ENCODE measurements around the gene FBXO44. TPM values are rescaled to one million over a fixed set of nuclear protein-coding genes. Genes with fewer than 3 reads are reported as not detected.

The FBXO44 gene
- polyA plus RNA-seq, 1 donor from 2014 or later = 119 TPM

DNA sequence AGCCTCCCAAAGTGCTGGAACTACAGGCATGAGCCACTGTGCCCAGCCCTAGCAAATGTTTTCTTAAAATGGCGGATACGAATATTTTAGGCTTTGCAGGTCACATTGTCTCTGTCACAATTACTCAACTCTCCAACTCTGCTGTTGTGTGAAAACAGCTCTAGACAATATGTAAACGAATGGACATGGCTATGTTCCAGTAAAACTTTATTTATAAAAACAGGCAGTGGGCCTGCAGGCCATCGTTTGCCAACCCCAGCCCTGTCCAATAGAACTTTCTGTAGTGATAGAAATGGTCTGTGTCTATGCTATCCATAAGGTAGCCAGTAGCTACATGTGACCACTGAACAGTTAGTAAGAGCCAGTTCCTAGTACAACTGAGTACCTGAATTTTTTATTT, 5.1 kb downstream of the FBXO44 start:
- Histone ChIP-seq H3K9ac (ENCODE audit: low read length) (no peak overlapping the region), H2AFZ (ENCODE audit: low read depth, low read length) (no peak overlapping the region), H3F3A (ENCODE audit: insufficient read depth, low read length, poor library complexity, severe bottlenecking) (no peaks in the 10 kb centered on the region), H3K4me2 (ENCODE audit: low read length) (no peak overlapping the region), H3K9me3 (ENCODE audit: low read length) (no peaks in the 10 kb centered on the region), H4K20me1 (ENCODE audit: insufficient read depth) (no peaks in the 10 kb centered on the region), H3K79me2 (replicated peaks; ENCODE audit: insufficient read depth, low read length) (no peaks in the 10 kb centered on the region), H3K27ac (ENCODE audit: low read length) (no peak overlapping the region), H3K9me2 (ENCODE audit: insufficient read depth, low read length) (no peaks in the 10 kb centered on the region), H3K4me3 (ENCODE audit: low read length) (no peak overlapping the region), H3K36me3 (ENCODE audit: insufficient read depth, low read length) (peaks cover 4% of the 10 kb centered on the region), H3K27me3 (ENCODE audit: insufficient read depth, low read depth, low read length) (no peaks in the 10 kb centered on the region)
- no peak for TF ChIP-seq EP300 (conservative IDR thresholded peaks at IDR 0.05; ENCODE audit: poor library complexity, severe bottlenecking)
- no peak for TF ChIP-seq SMC3 (conservative IDR thresholded peaks at IDR 0.05; ENCODE audit: poor library complexity)
- no peak for TF ChIP-seq RAD21 (conservative IDR thresholded peaks at IDR 0.05)
- no peak for TF ChIP-seq MXI1 (conservative IDR thresholded peaks at IDR 0.05; ENCODE audit: poor library complexity, severe bottlenecking)

DNA sequence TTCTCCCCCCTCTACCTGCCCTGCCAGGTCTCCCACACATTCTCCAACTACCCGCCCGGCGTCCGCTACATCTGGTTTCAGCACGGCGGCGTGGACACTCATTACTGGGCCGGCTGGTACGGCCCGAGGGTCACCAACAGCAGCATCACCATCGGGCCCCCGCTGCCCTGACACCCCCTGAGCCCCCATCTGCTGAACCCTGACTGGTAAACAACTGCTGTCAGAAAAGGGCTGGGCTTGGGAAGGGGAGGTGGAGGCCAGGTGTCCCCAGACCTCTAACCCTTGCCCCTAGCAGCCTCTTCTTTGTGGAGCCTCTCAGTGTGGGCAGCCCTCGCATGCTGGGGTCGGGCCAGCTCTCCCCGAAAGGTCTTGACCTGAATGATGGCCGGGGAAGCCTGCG, 6.4 kb downstream of the FBXO44 start:
- Histone ChIP-seq H3F3A (ENCODE audit: insufficient read depth, low read length, poor library complexity, severe bottlenecking) (no peaks in the 10 kb centered on the region), H3K9me3 (ENCODE audit: low read length) (no peaks in the 10 kb centered on the region)

More for the DNA sequence above, 6.4 kb downstream of the FBXO44 start:
- no peaks in the 10 kb centered on the region for H3K27me3 ChIP-seq (ENCODE audit: insufficient read depth, low read depth, low read length)
- no peak overlapping the region for H2AFZ ChIP-seq (ENCODE audit: low read depth, low read length)
- H3K4me3 ChIP-seq (ENCODE audit: low read length) = no peak overlapping the region
- no peak overlapping the region for H3K27ac ChIP-seq (ENCODE audit: low read length)
- no peaks in the 10 kb centered on the region for H3K9me2 ChIP-seq (ENCODE audit: insufficient read depth, low read length)
- no peak for TF ChIP-seq MXI1 (conservative IDR thresholded peaks at IDR 0.05; ENCODE audit: poor library complexity, severe bottlenecking)
- no peak for TF ChIP-seq TAF1 (IDR thresholded peaks at IDR 0.05; ENCODE audit: low read depth)
- TF ChIP-seq, protein P1, sequence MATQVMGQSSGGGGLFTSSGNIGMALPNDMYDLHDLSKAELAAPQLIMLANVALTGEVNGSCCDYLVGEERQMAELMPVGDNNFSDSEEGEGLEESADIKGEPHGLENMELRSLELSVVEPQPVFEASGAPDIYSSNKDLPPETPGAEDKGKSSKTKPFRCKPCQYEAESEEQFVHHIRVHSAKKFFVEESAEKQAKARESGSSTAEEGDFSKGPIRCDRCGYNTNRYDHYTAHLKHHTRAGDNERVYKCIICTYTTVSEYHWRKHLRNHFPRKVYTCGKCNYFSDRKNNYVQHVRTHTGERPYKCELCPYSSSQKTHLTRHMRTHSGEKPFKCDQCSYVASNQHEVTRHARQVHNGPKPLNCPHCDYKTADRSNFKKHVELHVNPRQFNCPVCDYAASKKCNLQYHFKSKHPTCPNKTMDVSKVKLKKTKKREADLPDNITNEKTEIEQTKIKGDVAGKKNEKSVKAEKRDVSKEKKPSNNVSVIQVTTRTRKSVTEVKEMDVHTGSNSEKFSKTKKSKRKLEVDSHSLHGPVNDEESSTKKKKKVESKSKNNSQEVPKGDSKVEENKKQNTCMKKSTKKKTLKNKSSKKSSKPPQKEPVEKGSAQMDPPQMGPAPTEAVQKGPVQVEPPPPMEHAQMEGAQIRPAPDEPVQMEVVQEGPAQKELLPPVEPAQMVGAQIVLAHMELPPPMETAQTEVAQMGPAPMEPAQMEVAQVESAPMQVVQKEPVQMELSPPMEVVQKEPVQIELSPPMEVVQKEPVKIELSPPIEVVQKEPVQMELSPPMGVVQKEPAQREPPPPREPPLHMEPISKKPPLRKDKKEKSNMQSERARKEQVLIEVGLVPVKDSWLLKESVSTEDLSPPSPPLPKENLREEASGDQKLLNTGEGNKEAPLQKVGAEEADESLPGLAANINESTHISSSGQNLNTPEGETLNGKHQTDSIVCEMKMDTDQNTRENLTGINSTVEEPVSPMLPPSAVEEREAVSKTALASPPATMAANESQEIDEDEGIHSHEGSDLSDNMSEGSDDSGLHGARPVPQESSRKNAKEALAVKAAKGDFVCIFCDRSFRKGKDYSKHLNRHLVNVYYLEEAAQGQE (IDR thresholded peaks at IDR 0.05; ENCODE audit: borderline replicate concordance) = no peak
- TF ChIP-seq, protein P2, sequence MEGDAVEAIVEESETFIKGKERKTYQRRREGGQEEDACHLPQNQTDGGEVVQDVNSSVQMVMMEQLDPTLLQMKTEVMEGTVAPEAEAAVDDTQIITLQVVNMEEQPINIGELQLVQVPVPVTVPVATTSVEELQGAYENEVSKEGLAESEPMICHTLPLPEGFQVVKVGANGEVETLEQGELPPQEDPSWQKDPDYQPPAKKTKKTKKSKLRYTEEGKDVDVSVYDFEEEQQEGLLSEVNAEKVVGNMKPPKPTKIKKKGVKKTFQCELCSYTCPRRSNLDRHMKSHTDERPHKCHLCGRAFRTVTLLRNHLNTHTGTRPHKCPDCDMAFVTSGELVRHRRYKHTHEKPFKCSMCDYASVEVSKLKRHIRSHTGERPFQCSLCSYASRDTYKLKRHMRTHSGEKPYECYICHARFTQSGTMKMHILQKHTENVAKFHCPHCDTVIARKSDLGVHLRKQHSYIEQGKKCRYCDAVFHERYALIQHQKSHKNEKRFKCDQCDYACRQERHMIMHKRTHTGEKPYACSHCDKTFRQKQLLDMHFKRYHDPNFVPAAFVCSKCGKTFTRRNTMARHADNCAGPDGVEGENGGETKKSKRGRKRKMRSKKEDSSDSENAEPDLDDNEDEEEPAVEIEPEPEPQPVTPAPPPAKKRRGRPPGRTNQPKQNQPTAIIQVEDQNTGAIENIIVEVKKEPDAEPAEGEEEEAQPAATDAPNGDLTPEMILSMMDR (IDR thresholded peaks at IDR 0.05; ENCODE audit: poor library complexity, severe bottlenecking) = no peak
- H3K4me2 ChIP-seq (ENCODE audit: low read length) = no peak overlapping the region
- H3K36me3 ChIP-seq (ENCODE audit: insufficient read depth, low read length) = peaks cover 4% of the 10 kb centered on the region
- H4K20me1 ChIP-seq (ENCODE audit: insufficient read depth) = no peaks in the 10 kb centered on the region
- no peak overlapping the region for H3K9ac ChIP-seq (ENCODE audit: low read length)
- H3K79me2 ChIP-seq (replicated peaks; ENCODE audit: insufficient read depth, low read length) = no peaks in the 10 kb centered on the region
